Panc1 (cell line): ENCODE results near the gene SLCO2A1. TPM values are rescaled to one million over a fixed set of nuclear protein-coding genes. Genes with fewer than 3 reads are reported as not detected.

ENCODE experiments used
- ATAC-seq: fragments of 200-7000 bp; cut with Tn5 transposase; 2 replicates; pipeline ENCODE4 v1.9.1; 2020; ENCODE audit warnings: mild to moderate bottlenecking, moderate library complexity
- Bru-seq: library from RNA; stranded (reverse); fragments of 400-500 nt; gene quantifications from one replicate; lab custom pipeline; 2021; lab: Mats Ljungman, UMichigan
- BruChase-seq, 2 experiments: library from RNA; stranded (reverse); fragments of 400-500 nt; gene quantifications; one replicate each; lab custom pipeline; 2021; lab: Mats Ljungman, UMichigan
- BruUV-seq: library from RNA; stranded (reverse); fragments of 400-500 nt; replicated peaks from 2 replicates; lab custom pipeline; 2021; lab: Mats Ljungman, UMichigan
- CTCF ChIA-PET: fragments of 300-600 bp; sonication (Branson Sonifier 250); formaldehyde crosslinking; loops from one replicate; lab custom pipeline; 2022; ENCODE audit warnings: antibody characterized with exemption; lab: Charles Lee
- POLR2A ChIA-PET: fragments of 300-600 bp; sonication (Branson Sonifier 250); formaldehyde crosslinking; loops from one replicate; lab custom pipeline; 2022; ENCODE audit warnings: antibody characterized with exemption; lab: Charles Lee
- DNase-seq: peaks from one replicate; pipeline ENCODE4 v3.0.0-alpha.2; 2010; ENCODE audit warnings: low read depth, low spot score
- H3K27ac ChIP-seq: 2 replicates; pipeline ENCODE4 v1.5.1; 2011; ENCODE audit warnings: mild to moderate bottlenecking, low read length, inconsistent platforms
- H3K27me3 ChIP-seq: fragments of 200-500 bp; sonication (Bioruptor generic); 2 replicates; pipeline ENCODE4 v1.6.0; 2014; ENCODE audit warnings: low read length, inconsistent platforms; ENCODE audit not compliant: control insufficient read depth, insufficient read depth
- H3K36me3 ChIP-seq: fragments of 200-500 bp; sonication (Bioruptor generic); 2 replicates; pipeline ENCODE4 v1.5.1; 2014; ENCODE audit warnings: inconsistent platforms, mild to moderate bottlenecking, low read length, moderate library complexity; ENCODE audit not compliant: control insufficient read depth, insufficient read depth
- H3K4me1 ChIP-seq: 2 replicates; pipeline ENCODE4 v1.5.1; 2011; ENCODE audit warnings: inconsistent platforms, mild to moderate bottlenecking, low read length, moderate library complexity; ENCODE audit not compliant: control insufficient read depth, insufficient read depth
- H3K4me3 ChIP-seq, 2 experiments: 2 replicates each; pipeline ENCODE4 v1.5.1; 2011 to 2012; ENCODE audit warnings: low read depth in 2 of 2, low read length in 2 of 2, mild to moderate bottlenecking in 2 of 2, inconsistent platforms in 1 of 2, moderate library complexity in 1 of 2
- H3K9me3 ChIP-seq: fragments of 200-500 bp; sonication (Bioruptor generic); 2 replicates; pipeline ENCODE4 v1.5.1; 2014; ENCODE audit warnings: low read depth, mild to moderate bottlenecking, inconsistent platforms, low read length, moderate library complexity; ENCODE audit not compliant: control insufficient read depth, insufficient read depth
- POLR2AphosphoS5 ChIP-seq: IDR thresholded peaks from 2 replicates; pipeline ENCODE4 v1.6.1; 2012; ENCODE audit warnings: mild to moderate bottlenecking, low read depth, low read length, moderate library complexity
- REST ChIP-seq, 2 experiments: IDR thresholded peaks; 2 replicates each; pipeline ENCODE4 v1.6.1; 2011 to 2012; ENCODE audit warnings: low read depth in 2 of 2, control low read depth in 1 of 2, low read length in 1 of 2, mild to moderate bottlenecking in 1 of 2, moderate library complexity in 1 of 2; ENCODE audit not compliant: insufficient read depth in 1 of 2
- SIN3A ChIP-seq: IDR thresholded peaks from 2 replicates; pipeline ENCODE4 v1.6.1; 2012; ENCODE audit warnings: low read depth, mild to moderate bottlenecking, low read length, moderate library complexity, borderline replicate concordance; ENCODE audit not compliant: insufficient read depth
- in situ Hi-C: cut with HindIII; loops from 2 replicates; pipeline ENCODE4 v1.10.0; 2016; ENCODE audit warnings: low sequenced_read_pairs, low pct_unique_long_range_greater_than_20kb
- intact Hi-C: fragments of 100-400 bp; cut with micrococcal nuclease; formaldehyde crosslinking; loops from one replicate; pipeline ENCODE4 v1.10.0; 2022; ENCODE audit not compliant: unreplicated experiment
- long read RNA-seq: library from polyadenylated mRNA; unstranded; transcript quantifications from one replicate; pipeline ENCODE4 v2.0.0, GENCODE V29; 2021; ENCODE audit not compliant: unreplicated experiment
- polyA plus RNA-seq: library from polyadenylated mRNA; unstranded; fragments of >200 nt; gene quantifications from one replicate; pipeline ENCODE4 v1.2.1, GENCODE V29; 2012; ENCODE audit warnings: missing spikeins; ENCODE audit not compliant: insufficient read length
- total RNA-seq: library from RNA; stranded (reverse); gene quantifications from one replicate; pipeline ENCODE4 v1.2.1, GENCODE V29; 2021; ENCODE audit not compliant: unreplicated experiment
- TF ChIP-seq, protein P1 (sequence below): fragments of 450-650 bp; IDR thresholded peaks from 2 replicates; pipeline ENCODE4 v1.5.1; 2017; ENCODE audit warnings: mild to moderate bottlenecking

SLCO2A1 gene
- 0.62 TPM for total RNA-seq
- polyA plus RNA-seq, result 3.8 TPM
- percentile 27 among the genes with signal in this experiment for Bru-seq, nascent RNA
- BruChase-seq, experiment 1, labeled RNA remaining after a 2-hour chase, result percentile 23 among the genes with signal in this experiment
- BruChase-seq, experiment 2, labeled RNA remaining after a 6-hour chase, result percentile 20 among the genes with signal in this experiment
- long read RNA-seq, partial matches to known transcripts, result 1 of 2 reads
- long read RNA-seq, other reads (novel, unspliced or antisense), result 1 of 2 reads

DNA sequence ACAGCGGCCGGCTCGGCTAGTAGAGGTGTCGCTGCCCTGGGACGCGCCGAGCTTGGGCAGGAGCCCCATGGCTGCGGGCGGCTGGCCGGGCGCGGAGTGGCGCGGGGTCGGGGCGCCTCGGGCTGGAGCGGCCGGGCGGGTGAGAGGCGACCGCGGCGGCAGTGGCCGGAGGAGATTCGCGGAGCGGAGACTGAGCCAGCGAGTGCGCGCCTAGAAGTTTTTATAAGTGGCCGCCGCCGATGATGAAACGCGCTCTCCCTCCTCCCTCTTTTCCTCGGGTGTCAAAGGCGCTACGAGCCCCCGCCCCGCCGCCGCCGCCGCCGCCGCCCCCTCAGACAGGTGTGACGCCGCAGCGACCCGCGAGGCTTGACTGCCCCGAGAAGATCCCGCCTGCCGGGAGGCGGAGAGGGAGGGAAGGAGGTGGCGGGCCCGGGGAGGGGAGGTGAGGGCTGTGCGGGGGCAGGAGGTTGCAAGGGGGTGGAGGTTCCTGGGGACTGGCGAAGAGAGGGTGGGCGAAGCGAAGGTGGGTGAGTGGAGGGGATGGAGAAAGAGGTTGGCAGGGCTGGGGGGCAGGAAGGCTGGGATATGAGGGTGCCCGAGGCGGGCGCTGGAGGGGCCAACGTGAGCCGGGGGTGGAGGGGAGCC lies at the start of gene SLCO2A1:
Gene SLCO2A1, minus strand, starts transcription at position 192 of the 645 bp plus-strand sequence. Its CDS starts 123 bp downstream, at position 69.
- CTCF ChIA-PET, result no interaction called here
- ATAC-seq, result peak; percentile 76
- in situ Hi-C loops, result no loop called here
- H3K27me3 ChIP-seq, result peaks cover 6% of the 10 kb centered on the region; the same call in 1 of the 2 replicates
- no peak for DNase-seq
- H3K9me3 ChIP-seq, result no peaks in the 10 kb centered on the region
- H3K27ac ChIP-seq, result no peak within 1 kb of the TSS
- no peaks in the 10 kb centered on the region for H3K36me3 ChIP-seq
- POLR2A ChIA-PET, result no interaction called here
- BruUV-seq, result no TSS peak
- H3K4me1 ChIP-seq, result no peaks in the 10 kb centered on the region
- peak within 1 kb of the TSS; percentile 52 to 54 for H3K4me3 ChIP-seq
- intact Hi-C loops, result loop anchor here (5.0 kb wide), 1 partner anchor 88 kb away; no protein-coding TSS in a partner anchor
- TF ChIP-seq POLR2AphosphoS5, result no peak
- TF ChIP-seq, protein P1, sequence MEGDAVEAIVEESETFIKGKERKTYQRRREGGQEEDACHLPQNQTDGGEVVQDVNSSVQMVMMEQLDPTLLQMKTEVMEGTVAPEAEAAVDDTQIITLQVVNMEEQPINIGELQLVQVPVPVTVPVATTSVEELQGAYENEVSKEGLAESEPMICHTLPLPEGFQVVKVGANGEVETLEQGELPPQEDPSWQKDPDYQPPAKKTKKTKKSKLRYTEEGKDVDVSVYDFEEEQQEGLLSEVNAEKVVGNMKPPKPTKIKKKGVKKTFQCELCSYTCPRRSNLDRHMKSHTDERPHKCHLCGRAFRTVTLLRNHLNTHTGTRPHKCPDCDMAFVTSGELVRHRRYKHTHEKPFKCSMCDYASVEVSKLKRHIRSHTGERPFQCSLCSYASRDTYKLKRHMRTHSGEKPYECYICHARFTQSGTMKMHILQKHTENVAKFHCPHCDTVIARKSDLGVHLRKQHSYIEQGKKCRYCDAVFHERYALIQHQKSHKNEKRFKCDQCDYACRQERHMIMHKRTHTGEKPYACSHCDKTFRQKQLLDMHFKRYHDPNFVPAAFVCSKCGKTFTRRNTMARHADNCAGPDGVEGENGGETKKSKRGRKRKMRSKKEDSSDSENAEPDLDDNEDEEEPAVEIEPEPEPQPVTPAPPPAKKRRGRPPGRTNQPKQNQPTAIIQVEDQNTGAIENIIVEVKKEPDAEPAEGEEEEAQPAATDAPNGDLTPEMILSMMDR, result no peak
- no peak for TF ChIP-seq REST (IDR thresholded peaks at IDR 0.05; ENCODE audit: insufficient read depth in 1 of 2, low read depth in 2 of 2, low read length in 1 of 2)
- no peak for TF ChIP-seq SIN3A

DNA sequence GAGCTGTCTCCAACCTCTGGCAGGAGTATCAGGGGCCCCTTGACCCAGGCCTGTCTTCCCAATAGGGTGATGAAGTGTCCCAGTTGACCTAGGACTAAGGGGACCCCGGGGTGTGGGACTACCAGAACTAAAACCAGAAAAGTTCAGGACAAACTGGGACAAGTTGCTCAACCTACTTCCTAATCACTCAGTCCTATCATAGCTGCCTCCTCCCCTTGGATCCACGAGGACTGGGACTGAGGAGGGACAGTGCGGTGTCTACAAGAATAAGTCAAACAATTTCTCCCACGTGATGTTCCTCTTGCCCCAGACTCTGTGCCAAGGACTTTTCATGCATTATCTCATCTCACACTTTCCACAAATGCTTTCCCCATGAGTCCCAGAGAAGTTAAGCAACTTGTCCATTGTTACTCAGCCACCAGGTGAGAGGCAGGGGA lies 49.4 kb upstream of the SLCO2A1 start:
- no TSS peak for BruUV-seq
- H3K9me3 ChIP-seq, result peaks cover 19% of the 10 kb centered on the region

More for the DNA sequence above, 49.4 kb upstream of the SLCO2A1 start:
- no peaks in the 10 kb centered on the region for H3K36me3 ChIP-seq
- no peak for TF ChIP-seq POLR2AphosphoS5
- H3K27ac ChIP-seq, result no peak overlapping the region
- H3K4me1 ChIP-seq, result no peaks in the 10 kb centered on the region
- intact Hi-C loops (no loop called here), in situ Hi-C loops (no loop called here)
- POLR2A ChIA-PET, result no interaction called here
- CTCF ChIA-PET, result no interaction called here
- H3K27me3 ChIP-seq, result no peaks in the 10 kb centered on the region
- DNase-seq (no peak), ATAC-seq (no peak)
- no peak overlapping the region for H3K4me3 ChIP-seq
